ENCODE results near the gene GRIK2. TPM values are rescaled to one million over a fixed set of nuclear protein-coding genes. Genes with fewer than 3 reads are reported as not detected.

GRIK2 gene
- total and polyA plus RNA-seq, 5 donors from 2014 or later, result not detected

- Mint-ChIP-seq H3K27me3 (no peaks in the 10 kb centered on the region), H3K9me3 (peaks cover 0 to 14% (median 4%) of the 10 kb centered on the region in 7 donors), H3K4me3 (no peak overlapping the region), H3K27ac (no peak overlapping the region), H3K4me1 (no peaks in the 10 kb centered on the region), H3K36me3 (no peaks in the 10 kb centered on the region)
- Histone ChIP-seq H3K4me3 (ENCODE audit: low read depth, low read length) (no peak overlapping the region), H3K27me3 (ENCODE audit: control insufficient read depth, insufficient read depth, low read length) (no peaks in the 10 kb centered on the region), H3K27ac (ENCODE audit: insufficient read depth, low read length, poor library complexity, severe bottlenecking) (no peak overlapping the region), H3K4me1 (ENCODE audit: control insufficient read depth, insufficient read depth, low read length, poor library complexity, severe bottlenecking) (no peaks in the 10 kb centered on the region), H3K9me3 (ENCODE audit: control insufficient read depth in 2 of 2, low read length in 2 of 2) (no peaks in the 10 kb centered on the region), H3K36me3 (ENCODE audit: control insufficient read depth, insufficient read depth, low read length) (no peaks in the 10 kb centered on the region)
- ATAC-seq (ENCODE audit: low read depth in 2 of 2), result no peak
- DNase-seq, result no peak
Observed at GRCh38 chr6:101527467-101527866, 134.0 kb downstream of the GRIK2 start.

- H3K4me1 Mint-ChIP-seq, result no peaks in the 10 kb centered on the region
- H3K27ac ChIP-seq (ENCODE audit: insufficient read depth, low read length, poor library complexity, severe bottlenecking), result no peak overlapping the region
- no peaks in the 10 kb centered on the region for H3K27me3 ChIP-seq (ENCODE audit: control insufficient read depth, insufficient read depth, low read length)
- H3K4me3 Mint-ChIP-seq, result no peak overlapping the region
- H3K9me3 ChIP-seq (ENCODE audit: control insufficient read depth in 2 of 2, low read length in 2 of 2), result no peaks in the 10 kb centered on the region
- H3K27ac Mint-ChIP-seq, result no peak overlapping the region
- DNase-seq (no peak), ATAC-seq (ENCODE audit: low read depth in 2 of 2) (no peak)
- H3K4me3 ChIP-seq (ENCODE audit: low read depth, low read length), result no peak overlapping the region
- H3K27me3 Mint-ChIP-seq, result no peaks in the 10 kb centered on the region
- no peaks in the 10 kb centered on the region for H3K36me3 ChIP-seq (ENCODE audit: control insufficient read depth, insufficient read depth, low read length)
- peaks cover 0 to 9% (median 2%) of the 10 kb centered on the region in 7 donors for H3K9me3 Mint-ChIP-seq
- no peaks in the 10 kb centered on the region for H3K36me3 Mint-ChIP-seq
- H3K4me1 ChIP-seq (ENCODE audit: control insufficient read depth, insufficient read depth, low read length, poor library complexity, severe bottlenecking), result no peaks in the 10 kb centered on the region
Observed at GRCh38 chr6:101528801-101529200, 135.3 kb downstream of the GRIK2 start.

GRCh38 chr6:101531538-101531937, 138.0 kb downstream of the GRIK2 start:
- H3K27ac Mint-ChIP-seq, result no peak overlapping the region
- no peak overlapping the region for H3K4me3 Mint-ChIP-seq
- peaks cover 0 to 6% (median 2%) of the 10 kb centered on the region in 7 donors for H3K9me3 Mint-ChIP-seq
- H3K27me3 ChIP-seq (ENCODE audit: control insufficient read depth, insufficient read depth, low read length), result no peaks in the 10 kb centered on the region
- no peaks in the 10 kb centered on the region for H3K4me1 ChIP-seq (ENCODE audit: control insufficient read depth, insufficient read depth, low read length, poor library complexity, severe bottlenecking)
- H3K36me3 ChIP-seq (ENCODE audit: control insufficient read depth, insufficient read depth, low read length), result no peaks in the 10 kb centered on the region
- no peaks in the 10 kb centered on the region for H3K4me1 Mint-ChIP-seq
- no peaks in the 10 kb centered on the region for H3K9me3 ChIP-seq (ENCODE audit: control insufficient read depth in 2 of 2, low read length in 2 of 2)
- no peaks in the 10 kb centered on the region for H3K36me3 Mint-ChIP-seq
- H3K27me3 Mint-ChIP-seq, result no peaks in the 10 kb centered on the region
- no peak overlapping the region for H3K27ac ChIP-seq (ENCODE audit: insufficient read depth, low read length, poor library complexity, severe bottlenecking)
- ATAC-seq (ENCODE audit: low read depth in 2 of 2) (no peak), DNase-seq (no peak)
- H3K4me3 ChIP-seq (ENCODE audit: low read depth, low read length), result no peak overlapping the region

GRCh38 chr6:101534386-101534785, 140.9 kb downstream of the GRIK2 start:
- Mint-ChIP-seq H3K4me1 (no peaks in the 10 kb centered on the region), H3K27ac (no peak overlapping the region), H3K27me3 (no peaks in the 10 kb centered on the region), H3K4me3 (no peak overlapping the region), H3K9me3 (peaks cover 0 to 6% (median 3%) of the 10 kb centered on the region in 7 donors), H3K36me3 (no peaks in the 10 kb centered on the region)
- no peak for DNase-seq
- Histone ChIP-seq H3K4me1 (ENCODE audit: control insufficient read depth, insufficient read depth, low read length, poor library complexity, severe bottlenecking) (no peaks in the 10 kb centered on the region), H3K27ac (ENCODE audit: insufficient read depth, low read length, poor library complexity, severe bottlenecking) (no peak overlapping the region), H3K9me3 (ENCODE audit: control insufficient read depth in 2 of 2, low read length in 2 of 2) (no peaks in the 10 kb centered on the region), H3K4me3 (ENCODE audit: low read depth, low read length) (no peak overlapping the region), H3K36me3 (ENCODE audit: control insufficient read depth, insufficient read depth, low read length) (no peaks in the 10 kb centered on the region), H3K27me3 (ENCODE audit: control insufficient read depth, insufficient read depth, low read length) (no peaks in the 10 kb centered on the region)
- ATAC-seq (ENCODE audit: low read depth in 2 of 2), result no peak

- Histone ChIP-seq H3K36me3 (ENCODE audit: control insufficient read depth, insufficient read depth, low read length) (no peaks in the 10 kb centered on the region), H3K27me3 (ENCODE audit: control insufficient read depth, insufficient read depth, low read length) (no peaks in the 10 kb centered on the region), H3K4me3 (ENCODE audit: low read depth, low read length) (no peak overlapping the region), H3K9me3 (ENCODE audit: control insufficient read depth in 2 of 2, low read length in 2 of 2) (no peaks in the 10 kb centered on the region), H3K27ac (ENCODE audit: insufficient read depth, low read length, poor library complexity, severe bottlenecking) (no peak overlapping the region), H3K4me1 (ENCODE audit: control insufficient read depth, insufficient read depth, low read length, poor library complexity, severe bottlenecking) (no peaks in the 10 kb centered on the region)
- no peaks in the 10 kb centered on the region for H3K36me3 Mint-ChIP-seq
- ATAC-seq (ENCODE audit: low read depth in 2 of 2) (no peak), DNase-seq (no peak)
- H3K4me3 Mint-ChIP-seq, result no peak overlapping the region
- no peaks in the 10 kb centered on the region for H3K27me3 Mint-ChIP-seq
- no peak overlapping the region for H3K27ac Mint-ChIP-seq
- peaks cover 0 to 6% (median 3%) of the 10 kb centered on the region in 7 donors for H3K9me3 Mint-ChIP-seq
- H3K4me1 Mint-ChIP-seq, result no peaks in the 10 kb centered on the region
Observed at GRCh38 chr6:101534821-101535220, 141.3 kb downstream of the GRIK2 start.

GRCh38 chr6:101537753-101538316, 144.3 kb downstream of the GRIK2 start:
- no peaks in the 10 kb centered on the region for H3K36me3 ChIP-seq (ENCODE audit: control insufficient read depth, insufficient read depth, low read length)

GRCh38 chr6:101539510-101540245, 146.2 kb downstream of the GRIK2 start:
- ATAC-seq (ENCODE audit: low read depth in 2 of 2), result no peak
- peaks cover 0 to 6% (median 4%) of the 10 kb centered on the region in 7 donors for H3K9me3 Mint-ChIP-seq
- no peak overlapping the region for H3K4me3 Mint-ChIP-seq
- H3K4me3 ChIP-seq (ENCODE audit: low read depth, low read length), result no peak overlapping the region
- no peak overlapping the region for H3K27ac Mint-ChIP-seq
- H3K27me3 Mint-ChIP-seq, result no peaks in the 10 kb centered on the region
- no peak for DNase-seq
- no peaks in the 10 kb centered on the region for H3K9me3 ChIP-seq (ENCODE audit: control insufficient read depth in 2 of 2, low read length in 2 of 2)
- no peaks in the 10 kb centered on the region for H3K36me3 ChIP-seq (ENCODE audit: control insufficient read depth, insufficient read depth, low read length)
- H3K36me3 Mint-ChIP-seq, result no peaks in the 10 kb centered on the region
- no peaks in the 10 kb centered on the region for H3K27me3 ChIP-seq (ENCODE audit: control insufficient read depth, insufficient read depth, low read length)
- H3K4me1 Mint-ChIP-seq, result no peaks in the 10 kb centered on the region
- H3K27ac ChIP-seq (ENCODE audit: insufficient read depth, low read length, poor library complexity, severe bottlenecking), result no peak overlapping the region
- no peaks in the 10 kb centered on the region for H3K4me1 ChIP-seq (ENCODE audit: control insufficient read depth, insufficient read depth, low read length, poor library complexity, severe bottlenecking)

More at GRCh38 chr6:101537753-101538316, 144.3 kb downstream of the GRIK2 start:
- Mint-ChIP-seq H3K4me1 (no peaks in the 10 kb centered on the region), H3K27ac (no peak overlapping the region), H3K4me3 (no peak overlapping the region), H3K27me3 (no peaks in the 10 kb centered on the region), H3K36me3 (no peaks in the 10 kb centered on the region), H3K9me3 (peaks cover 0 to 6% (median 4%) of the 10 kb centered on the region in 7 donors)
- DNase-seq, result no peak
- no peak overlapping the region for H3K4me3 ChIP-seq (ENCODE audit: low read depth, low read length)
- no peaks in the 10 kb centered on the region for H3K4me1 ChIP-seq (ENCODE audit: control insufficient read depth, insufficient read depth, low read length, poor library complexity, severe bottlenecking)
- ATAC-seq (ENCODE audit: low read depth in 2 of 2), result no peak
- H3K9me3 ChIP-seq (ENCODE audit: control insufficient read depth in 2 of 2, low read length in 2 of 2), result no peaks in the 10 kb centered on the region
- no peaks in the 10 kb centered on the region for H3K27me3 ChIP-seq (ENCODE audit: control insufficient read depth, insufficient read depth, low read length)
- H3K27ac ChIP-seq (ENCODE audit: insufficient read depth, low read length, poor library complexity, severe bottlenecking), result no peak overlapping the region

GRCh38 chr6:101541894-101542293, 148.4 kb downstream of the GRIK2 start:
- Histone ChIP-seq H3K4me3 (ENCODE audit: low read depth, low read length) (no peak overlapping the region), H3K4me1 (ENCODE audit: control insufficient read depth, insufficient read depth, low read length, poor library complexity, severe bottlenecking) (no peaks in the 10 kb centered on the region), H3K27ac (ENCODE audit: insufficient read depth, low read length, poor library complexity, severe bottlenecking) (no peak overlapping the region), H3K27me3 (ENCODE audit: control insufficient read depth, insufficient read depth, low read length) (no peaks in the 10 kb centered on the region), H3K36me3 (ENCODE audit: control insufficient read depth, insufficient read depth, low read length) (no peaks in the 10 kb centered on the region), H3K9me3 (ENCODE audit: control insufficient read depth in 2 of 2, low read length in 2 of 2) (no peaks in the 10 kb centered on the region)
- Mint-ChIP-seq H3K4me3 (no peak overlapping the region), H3K9me3 (peaks cover 0 to 7% (median 6%) of the 10 kb centered on the region in 7 donors), H3K27me3 (no peaks in the 10 kb centered on the region), H3K27ac (no peak overlapping the region), H3K36me3 (no peaks in the 10 kb centered on the region), H3K4me1 (no peaks in the 10 kb centered on the region)
- DNase-seq (no peak), ATAC-seq (ENCODE audit: low read depth in 2 of 2) (no peak)

Measured in CD4-positive, CD25-positive, alpha-beta regulatory T cell (primary cell).